NB4 (cell line): ENCODE results near the gene AUH.

Experiments used
- MYC ChIP-seq: IDR thresholded peaks from 2 replicates; pipeline ENCODE4 v1.6.1; 2011; ENCODE audit warnings: low read depth, low read length
- POLR2A ChIP-seq: IDR thresholded peaks from 2 replicates; pipeline ENCODE4 v1.6.1; 2011; ENCODE audit warnings: mild to moderate bottlenecking; ENCODE audit not compliant: insufficient read length; ENCODE audit errors: extremely low read depth
- TF ChIP-seq, protein P1 (sequence below): IDR thresholded peaks from one replicate; pipeline ENCODE4 v1.5.1; 2012; ENCODE audit warnings: low read depth, low read length
- TF ChIP-seq, protein P2 (sequence below): IDR thresholded peaks from 2 replicates; pipeline ENCODE4 v1.6.1; 2011; ENCODE audit warnings: low read depth, low read length

DNA sequence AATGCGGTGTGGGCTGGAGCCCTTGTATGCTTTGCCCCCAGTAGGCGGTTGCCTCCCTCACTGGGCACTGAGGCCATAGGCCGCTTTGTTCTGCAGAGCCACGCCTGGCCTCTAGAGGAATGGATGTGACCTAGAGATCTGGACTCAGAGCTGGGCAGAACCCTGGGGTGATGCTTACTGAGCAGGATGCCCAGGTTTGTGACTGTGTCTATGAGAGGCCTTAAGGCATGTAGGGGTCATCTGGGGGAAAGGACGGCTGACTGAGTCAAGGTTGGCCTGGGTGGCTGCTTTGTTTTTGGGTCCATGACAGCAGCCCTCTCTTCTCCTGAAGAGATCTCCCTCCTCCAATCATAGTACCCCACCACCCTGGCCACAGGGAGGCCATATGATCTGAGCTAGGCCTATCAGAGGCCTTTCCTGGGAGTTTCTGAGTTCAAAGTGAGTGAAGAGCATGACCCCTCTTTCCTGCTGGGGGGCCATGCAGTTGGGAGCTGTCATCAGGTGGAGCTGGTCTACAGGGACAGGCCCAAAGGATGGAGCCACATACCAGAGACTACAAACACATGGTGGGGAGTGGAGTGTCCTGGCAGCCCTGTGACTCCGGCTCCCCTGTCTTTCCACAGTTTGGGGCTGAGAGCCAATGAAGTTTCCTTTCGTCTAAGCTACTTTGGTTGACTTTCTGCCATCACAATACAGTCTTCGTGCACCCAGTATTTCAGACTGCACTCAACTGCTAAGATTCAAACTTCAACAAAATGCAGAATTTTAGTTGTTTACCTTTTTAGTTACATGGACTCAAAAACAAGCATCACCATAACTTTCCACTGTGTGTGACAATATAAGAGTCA lies 165.4 kb downstream of the AUH start:
- TF ChIP-seq, protein P1, sequence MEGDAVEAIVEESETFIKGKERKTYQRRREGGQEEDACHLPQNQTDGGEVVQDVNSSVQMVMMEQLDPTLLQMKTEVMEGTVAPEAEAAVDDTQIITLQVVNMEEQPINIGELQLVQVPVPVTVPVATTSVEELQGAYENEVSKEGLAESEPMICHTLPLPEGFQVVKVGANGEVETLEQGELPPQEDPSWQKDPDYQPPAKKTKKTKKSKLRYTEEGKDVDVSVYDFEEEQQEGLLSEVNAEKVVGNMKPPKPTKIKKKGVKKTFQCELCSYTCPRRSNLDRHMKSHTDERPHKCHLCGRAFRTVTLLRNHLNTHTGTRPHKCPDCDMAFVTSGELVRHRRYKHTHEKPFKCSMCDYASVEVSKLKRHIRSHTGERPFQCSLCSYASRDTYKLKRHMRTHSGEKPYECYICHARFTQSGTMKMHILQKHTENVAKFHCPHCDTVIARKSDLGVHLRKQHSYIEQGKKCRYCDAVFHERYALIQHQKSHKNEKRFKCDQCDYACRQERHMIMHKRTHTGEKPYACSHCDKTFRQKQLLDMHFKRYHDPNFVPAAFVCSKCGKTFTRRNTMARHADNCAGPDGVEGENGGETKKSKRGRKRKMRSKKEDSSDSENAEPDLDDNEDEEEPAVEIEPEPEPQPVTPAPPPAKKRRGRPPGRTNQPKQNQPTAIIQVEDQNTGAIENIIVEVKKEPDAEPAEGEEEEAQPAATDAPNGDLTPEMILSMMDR: no peak
- TF ChIP-seq, protein P2, sequence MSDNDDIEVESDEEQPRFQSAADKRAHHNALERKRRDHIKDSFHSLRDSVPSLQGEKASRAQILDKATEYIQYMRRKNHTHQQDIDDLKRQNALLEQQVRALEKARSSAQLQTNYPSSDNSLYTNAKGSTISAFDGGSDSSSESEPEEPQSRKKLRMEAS: no peak
- no peak for TF ChIP-seq POLR2A
- TF ChIP-seq MYC: no peak
